ENCODE measurements around the gene ATP8B4.

ATP8B4 gene

GRCh38 chr15:50064673-50065072, 54.4 kb downstream of the ATP8B4 start:
- no peak for DNase-seq (ENCODE audit: low spot score)

DNA sequence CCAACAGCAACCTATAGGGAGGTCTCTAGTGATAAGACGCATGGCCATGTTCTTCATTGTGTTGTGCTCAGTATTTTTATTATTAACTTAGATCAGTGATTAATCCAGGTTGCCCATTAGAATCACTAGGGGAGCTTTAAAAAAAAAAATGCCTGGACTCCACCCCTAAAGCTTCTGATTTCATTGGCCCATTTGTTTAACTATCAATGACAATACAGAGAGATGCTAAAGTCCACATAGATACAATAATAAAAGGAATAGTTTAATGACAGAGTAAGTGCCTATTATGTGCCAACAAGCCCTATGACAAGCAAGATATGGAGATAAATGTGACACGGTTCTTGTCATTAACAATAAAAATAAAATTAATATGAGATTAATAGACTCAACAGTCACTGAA, 55.8 kb downstream of the ATP8B4 start:
- no peak for DNase-seq (ENCODE audit: low spot score)

DNA sequence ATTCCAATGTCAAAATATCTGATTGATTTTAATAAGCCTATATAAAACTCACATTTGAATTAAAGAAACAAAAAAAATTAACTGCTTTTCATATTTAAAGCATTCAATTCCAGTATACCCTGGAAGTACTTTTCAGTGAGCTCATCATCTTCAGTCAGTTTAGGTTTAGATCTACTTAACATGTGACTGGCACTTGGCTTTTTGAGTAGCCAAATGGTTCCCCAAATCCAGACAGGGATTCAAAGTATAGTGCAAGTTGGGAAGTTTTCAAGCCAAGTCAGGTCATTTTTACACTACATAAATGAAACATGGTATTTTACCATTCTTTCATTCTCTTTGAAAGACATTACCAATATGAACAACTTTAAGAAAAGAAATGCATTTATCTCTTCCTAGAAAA, 57.5 kb downstream of the ATP8B4 start:
- DNase-seq (ENCODE audit: low spot score), result no peak

GRCh38 chr15:50059883-50060282, 59.1 kb downstream of the ATP8B4 start:
- DNase-seq (ENCODE audit: low spot score), result peak; percentile 42

DNA sequence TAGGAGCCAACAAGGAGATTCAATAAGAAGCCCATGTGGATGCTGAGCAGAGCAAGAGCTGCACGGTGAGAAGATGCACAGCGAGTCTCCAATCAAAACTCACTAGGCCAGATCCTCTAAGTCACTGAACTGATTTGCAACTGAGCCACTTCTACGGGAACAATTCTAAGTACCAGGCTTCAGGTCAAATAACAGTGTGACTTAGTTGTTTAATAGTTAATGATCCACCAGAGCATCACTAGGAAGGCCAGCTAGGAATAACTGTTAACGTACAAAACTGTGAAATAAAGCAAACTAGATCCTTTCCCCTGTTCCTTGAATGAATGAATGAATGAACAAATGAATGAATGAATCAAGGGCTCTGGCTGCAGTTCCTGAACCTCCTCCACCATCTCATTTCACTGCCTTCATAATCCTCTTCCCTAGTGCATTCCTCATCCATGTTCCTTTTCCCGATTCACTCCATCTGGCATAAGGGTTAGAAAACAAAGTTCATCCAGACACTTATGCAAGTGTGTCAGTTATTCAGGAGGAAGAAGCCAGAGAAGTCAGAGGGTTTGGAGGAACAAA, 59.7 kb downstream of the ATP8B4 start:
- DNase-seq (ENCODE audit: low spot score), result no peak

DNA sequence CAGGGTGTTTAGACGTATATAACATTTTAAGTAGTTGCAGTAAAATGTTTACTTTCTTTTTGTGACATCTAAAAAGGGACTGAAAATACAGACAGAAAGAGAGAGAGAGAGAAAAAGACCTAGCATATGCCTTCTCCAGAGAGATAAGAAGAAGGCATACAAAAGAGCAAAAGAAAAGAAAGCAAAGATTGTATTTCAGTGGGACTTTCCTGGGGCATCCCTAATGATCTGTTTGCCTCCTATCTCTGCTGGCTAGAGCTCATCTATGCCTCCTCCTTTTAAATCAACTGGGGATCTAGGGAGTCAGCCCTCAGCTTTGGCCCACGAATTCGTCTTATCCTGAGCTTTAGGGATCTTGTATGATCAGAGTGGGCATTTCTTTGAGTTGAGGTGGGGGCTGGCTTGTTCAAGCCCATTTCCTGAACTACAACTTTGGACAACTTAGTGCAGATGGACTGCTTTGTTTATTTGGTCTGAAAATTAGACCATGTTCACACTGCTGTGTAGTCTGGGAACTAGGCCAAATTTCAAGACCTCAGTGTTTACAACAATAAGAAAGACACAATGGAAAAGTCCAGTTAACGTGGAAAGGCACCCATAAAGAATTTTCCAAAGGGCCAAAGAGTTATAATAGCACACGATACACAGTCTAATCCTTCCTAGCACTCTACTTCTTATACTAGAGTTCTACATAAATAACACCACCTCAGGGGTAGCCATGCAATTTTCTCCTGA, 61.0 kb downstream of the ATP8B4 start:
- DNase-seq (ENCODE audit: low spot score), result no peak

- DNase-seq (ENCODE audit: low spot score), result no peak
Observed at GRCh38 chr15:50057196-50057595, 61.8 kb downstream of the ATP8B4 start.

DNA sequence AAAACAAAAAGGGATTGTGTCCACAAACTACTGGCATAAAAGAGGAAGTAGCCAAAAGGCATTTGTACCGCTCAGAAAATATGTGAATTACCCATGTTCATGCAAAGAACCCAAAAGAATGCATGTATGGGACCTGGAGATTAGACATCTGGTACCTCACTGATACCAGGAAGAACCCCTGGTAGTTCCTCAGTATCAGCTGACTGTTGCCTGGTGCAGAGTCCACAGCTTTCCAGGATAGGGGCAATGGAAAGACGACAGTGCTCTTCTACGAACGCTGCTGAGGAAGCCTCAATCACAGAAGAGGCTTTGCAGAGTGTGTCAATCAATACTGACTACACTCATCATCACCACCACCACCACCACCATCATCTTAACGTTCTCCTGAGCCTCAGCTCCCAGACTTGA, 63.3 kb downstream of the ATP8B4 start:
- no peak for DNase-seq (ENCODE audit: low spot score)

DNA sequence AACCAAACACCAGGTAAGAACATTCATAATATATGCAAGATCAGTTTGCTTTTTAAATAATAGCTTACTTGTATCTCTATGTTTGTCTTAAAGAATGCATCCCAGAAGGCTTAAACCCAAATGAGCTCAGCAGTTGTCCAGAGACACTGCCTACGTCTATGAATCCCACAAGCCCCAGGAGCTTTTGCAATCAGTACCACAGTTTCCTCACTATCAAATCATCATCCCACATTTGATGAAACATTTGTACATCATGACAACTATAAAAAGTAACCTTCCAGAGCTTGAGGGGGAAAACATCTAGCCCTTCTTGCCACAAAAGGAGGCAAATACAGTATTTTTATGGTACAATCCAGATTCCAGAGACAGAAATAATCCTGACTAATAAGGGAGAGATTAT, 63.7 kb downstream of the ATP8B4 start:
- peak; percentile 67 for DNase-seq (ENCODE audit: low spot score)

DNA sequence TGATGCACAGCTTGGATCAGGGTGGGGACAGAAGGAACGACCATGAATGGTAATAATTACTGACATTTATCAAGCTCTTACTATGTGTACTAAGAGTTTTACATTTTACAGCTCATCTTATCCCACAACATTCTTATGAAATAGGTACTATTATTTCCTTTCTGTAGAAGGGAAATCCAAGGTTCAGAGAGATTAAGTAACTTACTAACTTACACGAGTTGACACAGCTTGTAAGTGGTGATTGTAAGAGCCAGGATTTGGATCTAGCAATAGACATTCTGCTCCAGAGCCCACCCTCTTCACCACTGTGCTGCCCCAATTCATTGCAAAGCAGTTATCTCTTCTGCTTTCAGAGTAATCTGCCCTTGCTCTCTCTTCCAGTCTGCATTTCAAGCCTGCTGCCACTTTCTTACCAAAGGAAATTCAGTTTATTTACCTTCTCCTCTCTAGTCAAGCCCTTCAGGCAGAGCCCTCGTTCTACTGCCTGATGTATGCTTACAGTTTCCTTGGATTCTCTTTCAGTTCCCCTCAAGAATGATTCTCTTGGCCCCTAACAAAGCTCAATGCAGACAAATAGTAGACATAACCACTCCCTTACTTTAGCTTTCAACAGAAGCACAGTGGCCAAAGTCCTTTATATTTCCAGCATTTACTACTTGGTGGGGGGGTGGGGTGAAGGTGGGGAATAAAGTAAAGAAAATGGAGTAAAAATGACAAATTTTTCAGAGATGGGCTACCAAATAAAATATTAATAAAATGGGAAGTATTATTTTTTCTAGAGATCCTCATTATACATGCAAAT, 65.8 kb downstream of the ATP8B4 start:
- no peak for DNase-seq (ENCODE audit: low spot score)

GRCh38 chr15:50051811-50052419, 67.1 kb downstream of the ATP8B4 start:
- peak; percentile 54 for DNase-seq (ENCODE audit: low spot score)

- no peak for DNase-seq (ENCODE audit: low spot score)
Observed at GRCh38 chr15:50050986-50051743, 67.9 kb downstream of the ATP8B4 start.

GRCh38 chr15:50049871-50050270, 69.2 kb downstream of the ATP8B4 start:
- no peak for DNase-seq (ENCODE audit: low spot score)

DNA sequence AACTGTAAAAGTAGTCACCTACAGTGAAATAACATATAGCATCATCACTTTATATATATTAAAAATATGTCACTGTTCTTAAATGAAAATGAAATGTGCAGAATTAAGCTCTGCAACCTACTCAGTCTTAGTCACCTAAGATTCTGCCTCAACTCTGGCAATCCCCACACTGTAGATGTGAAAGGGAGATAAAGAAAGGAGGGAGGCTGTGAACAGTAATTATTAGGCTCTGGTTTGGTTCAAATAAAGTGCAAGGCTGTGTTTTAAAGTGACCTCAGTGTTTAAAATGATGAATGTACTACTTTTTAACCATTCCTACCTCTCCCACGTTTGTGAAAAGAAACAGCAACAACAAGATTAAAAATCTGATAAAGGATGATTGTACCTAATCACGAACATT, 72.2 kb downstream of the ATP8B4 start:
- no peak for DNase-seq (ENCODE audit: low spot score)

- DNase-seq (ENCODE audit: low spot score), result no peak
Observed at GRCh38 chr15:50046159-50046558, 72.9 kb downstream of the ATP8B4 start.

GRCh38 chr15:50044904-50045303, 74.1 kb downstream of the ATP8B4 start:
- DNase-seq (ENCODE audit: low spot score), result no peak

DNA sequence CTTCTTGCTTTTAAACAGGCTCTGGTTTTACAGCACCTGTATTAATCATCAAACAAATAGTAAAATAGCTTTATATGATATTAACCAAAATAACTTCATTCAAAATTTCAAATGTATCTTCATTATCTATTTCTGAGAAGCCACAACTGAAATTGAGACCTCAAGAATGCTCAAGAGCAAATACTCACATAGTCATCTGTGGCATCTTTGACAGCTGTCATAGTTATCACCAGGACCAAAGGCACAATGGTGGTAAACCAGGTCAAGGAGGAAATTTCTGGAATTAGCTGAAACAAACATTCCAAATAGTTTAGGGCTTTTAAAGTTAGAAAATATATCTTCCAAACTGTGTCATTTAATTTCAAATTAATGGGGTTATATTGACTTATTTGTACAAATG, 74.6 kb downstream of the ATP8B4 start:
- no peak for DNase-seq (ENCODE audit: low spot score)

DNA sequence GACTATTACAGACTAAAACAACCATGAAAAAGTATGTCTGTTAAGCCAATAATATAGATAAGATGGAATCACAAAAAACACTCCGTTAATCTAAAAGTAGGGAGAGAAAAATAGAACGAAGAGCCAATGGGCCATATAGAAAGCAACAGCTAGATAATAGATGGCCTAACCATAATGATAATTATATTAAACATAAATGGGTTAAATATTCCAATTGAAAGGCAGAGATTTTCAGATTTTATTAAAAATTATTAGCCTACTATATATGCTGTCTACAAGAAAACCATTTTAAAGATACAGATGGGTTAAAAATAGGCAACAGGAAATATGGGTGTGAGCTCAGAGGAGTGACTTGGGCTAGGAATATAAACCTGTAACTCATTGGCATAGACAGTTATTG, 76.3 kb downstream of the ATP8B4 start:
- DNase-seq (ENCODE audit: low spot score), result no peak

- no peak for DNase-seq (ENCODE audit: low spot score)
Observed at GRCh38 chr15:50030456-50030855, 88.6 kb downstream of the ATP8B4 start.

- no peak for DNase-seq (ENCODE audit: low spot score)
Observed at GRCh38 chr15:50028326-50028725, 90.7 kb downstream of the ATP8B4 start.

DNA sequence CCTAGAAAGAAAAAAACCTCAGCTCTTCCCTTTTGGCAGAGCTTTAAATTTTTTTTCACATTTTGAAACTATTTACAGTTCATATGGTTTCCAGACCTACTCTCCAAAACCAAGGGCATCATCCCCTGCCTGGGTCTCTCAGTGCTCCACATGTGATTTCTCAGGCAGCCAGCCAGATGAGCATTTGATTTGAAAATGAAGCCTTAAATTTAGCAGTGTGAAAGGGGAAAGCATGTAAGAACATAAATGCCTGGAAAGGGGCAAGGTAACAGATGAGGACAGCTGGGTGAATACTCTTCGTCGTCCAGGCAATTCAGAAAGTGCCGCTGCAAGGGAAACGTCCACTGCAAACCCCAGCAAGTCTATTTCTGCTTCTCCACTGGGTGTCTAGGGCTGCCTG, 94.8 kb downstream of the ATP8B4 start:
- peak; percentile 47 for DNase-seq (ENCODE audit: low spot score)

DNA sequence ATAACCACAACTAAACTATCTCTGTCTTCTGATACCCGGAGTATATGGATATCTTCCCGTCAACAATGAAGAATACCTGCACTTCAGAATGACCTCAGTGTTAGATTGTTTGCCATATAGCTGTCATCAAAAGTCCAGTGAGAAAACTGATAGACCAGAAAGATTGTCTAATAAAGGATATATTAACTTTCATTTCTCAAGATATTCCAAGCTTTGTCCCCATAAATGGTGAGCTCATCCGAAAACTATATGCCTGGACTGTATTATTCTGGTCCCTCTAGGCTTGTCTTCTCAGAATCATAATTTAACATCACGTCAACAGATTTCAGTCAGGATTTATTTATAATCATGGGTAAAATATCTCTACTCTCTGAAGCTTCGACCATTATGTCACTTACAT, 100.5 kb downstream of the ATP8B4 start:
- DNase-seq (ENCODE audit: low spot score), result no peak

All from AG20443 (cell line).